ENCODE data around the gene UCP2. TPM values are rescaled to one million over a fixed set of nuclear protein-coding genes. Genes with fewer than 3 reads are reported as not detected.

UCP2 gene
- polyA plus RNA-seq, 4 donors, result 26.4 to 49.8 (median 36.2) TPM

DNA sequence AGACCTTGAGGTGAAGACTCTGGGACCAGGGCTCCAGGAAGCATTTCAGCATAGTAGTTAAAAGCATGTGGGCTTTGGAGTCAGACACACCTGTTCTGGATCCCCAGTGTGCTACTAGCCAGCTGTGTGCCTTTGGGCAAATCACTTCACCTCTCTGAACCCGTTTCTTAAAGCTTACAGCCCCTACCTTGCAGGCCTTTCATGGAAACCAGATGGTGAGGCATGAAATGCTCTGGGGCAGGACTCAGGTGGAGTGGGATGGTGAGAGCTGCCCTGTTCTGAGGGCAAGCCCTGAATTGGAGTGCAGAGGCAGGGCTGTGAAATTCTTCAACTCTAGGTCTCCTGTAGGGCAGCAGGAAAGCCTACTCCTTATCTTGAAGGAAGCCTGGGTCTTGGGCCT, 10.5 kb downstream of the UCP2 start:
- peaks cover 0 to 4% (median 0%) of the 10 kb centered on the region in 3 donors for H3K4me1 ChIP-seq (ENCODE audit: control insufficient read depth in 3 of 3, insufficient read depth in 2 of 3, low read depth in 1 of 3, low read length in 2 of 3)
- H3K27ac ChIP-seq (ENCODE audit: low read depth in 1 of 3, low read length in 2 of 3), result no peak overlapping the region
- no peak for DNase-seq
- FAIRE-seq, result no peak
- no peaks in the 10 kb centered on the region for H3K9me3 ChIP-seq (ENCODE audit: control insufficient read depth in 2 of 2, insufficient read depth in 1 of 2, low read depth in 1 of 2, low read length in 1 of 2)
- 52 to 72% (median 71%) methylated on average over 1 of the region's 1 CpG for WGBS, 3 donors
- no peaks in the 10 kb centered on the region for H3K27me3 ChIP-seq (ENCODE audit: control insufficient read depth in 3 of 3, insufficient read depth in 3 of 3, low read length in 3 of 3)
- H3K36me3 ChIP-seq (ENCODE audit: control insufficient read depth in 3 of 3, insufficient read depth in 2 of 3, low read depth in 1 of 3, low read length in 3 of 3), result peaks cover under 1 to 40% (median 11%) of the 10 kb centered on the region in 3 donors
- H3K4me3 ChIP-seq (ENCODE audit: low read depth in 1 of 3, low read length in 3 of 3), result no peak overlapping the region

DNA sequence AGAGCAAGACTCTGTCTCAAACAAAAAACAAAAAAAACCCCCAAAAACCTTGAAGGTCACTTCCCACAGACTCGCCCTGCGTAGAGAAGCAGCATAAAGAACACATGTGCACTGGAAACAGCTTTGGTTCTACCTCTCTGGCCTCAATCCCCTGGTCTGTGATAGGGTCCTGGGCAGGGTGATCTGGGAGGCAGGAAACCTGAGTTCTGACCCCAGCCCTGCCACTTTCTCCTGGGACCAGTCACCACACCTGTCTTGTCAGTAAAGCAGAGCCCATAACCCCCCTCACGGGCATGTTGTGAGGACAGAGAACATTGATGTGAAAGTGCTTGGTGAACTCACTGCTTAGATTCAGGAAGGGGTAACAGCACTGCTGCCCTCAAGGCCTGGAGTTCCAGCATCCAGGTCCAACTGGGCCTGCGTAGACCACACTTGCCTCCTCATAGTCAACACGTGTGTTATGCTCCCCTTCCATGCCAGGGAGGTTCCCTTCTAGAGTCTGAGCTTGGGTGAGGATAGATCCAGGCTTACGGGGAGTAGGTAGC, 11.4 kb downstream of the UCP2 start:
- Histone ChIP-seq H3K9me3 (ENCODE audit: control insufficient read depth in 2 of 2, insufficient read depth in 1 of 2, low read depth in 1 of 2, low read length in 1 of 2) (no peaks in the 10 kb centered on the region), H3K4me1 (ENCODE audit: control insufficient read depth in 3 of 3, insufficient read depth in 2 of 3, low read depth in 1 of 3, low read length in 2 of 3) (peaks cover 0 to 4% (median 0%) of the 10 kb centered on the region in 3 donors), H3K27me3 (ENCODE audit: control insufficient read depth in 3 of 3, insufficient read depth in 3 of 3, low read length in 3 of 3) (no peaks in the 10 kb centered on the region), H3K27ac (ENCODE audit: low read depth in 1 of 3, low read length in 2 of 3) (peak overlapping the region in 1 of 3 donors; percentile 14), H3K36me3 (ENCODE audit: control insufficient read depth in 3 of 3, insufficient read depth in 2 of 3, low read depth in 1 of 3, low read length in 3 of 3) (peaks cover 0 to 33% (median 4%) of the 10 kb centered on the region in 3 donors), H3K4me3 (ENCODE audit: low read depth in 1 of 3, low read length in 3 of 3) (no peak overlapping the region)
- FAIRE-seq (no peak), DNase-seq (no peak)
- WGBS, 3 donors, result 67 to 77% (median 70%) methylated on average over 6 of the region's 6 CpGs

DNA sequence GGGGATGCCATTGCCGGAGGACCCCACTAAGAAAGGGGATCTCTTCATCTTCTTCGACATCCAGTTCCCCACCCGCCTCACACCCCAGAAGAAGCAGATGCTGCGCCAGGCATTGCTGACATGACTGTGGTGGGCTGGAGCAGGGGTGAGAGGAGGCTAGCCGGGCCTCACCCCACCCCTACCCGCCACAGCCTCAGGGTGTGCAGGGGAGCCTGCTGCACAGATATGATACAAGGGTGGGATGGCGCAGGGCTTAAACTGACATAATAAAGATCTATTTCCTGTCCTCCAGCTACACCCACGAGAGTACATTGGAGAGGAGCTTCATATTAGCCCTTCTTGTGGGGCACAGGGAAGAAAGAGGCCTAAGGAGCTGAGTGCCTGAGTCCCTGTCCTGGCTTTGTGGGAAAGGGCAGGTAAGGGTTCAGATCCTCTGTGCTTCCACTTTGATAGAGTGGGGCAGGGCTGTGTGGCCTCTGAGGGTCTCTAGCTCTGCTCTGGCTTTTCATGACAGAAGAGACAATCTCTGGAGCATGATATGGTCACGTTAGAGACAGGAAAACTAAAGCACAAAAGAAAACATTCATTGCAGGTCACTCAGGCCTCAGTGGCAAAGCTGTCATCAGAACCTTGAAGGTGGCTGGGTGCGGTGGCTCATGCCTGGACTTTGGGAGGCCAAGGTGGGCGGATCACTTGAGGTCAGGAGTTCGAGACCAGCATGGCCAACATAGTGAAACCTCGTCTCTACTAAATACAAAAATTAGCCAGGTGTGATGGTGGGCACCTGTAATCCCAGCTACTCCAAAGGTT, 12.4 kb downstream of the UCP2 start:
- no peak overlapping the region for H3K4me3 ChIP-seq (ENCODE audit: low read depth in 1 of 3, low read length in 3 of 3)
- peaks cover 0 to 24% (median 2%) of the 10 kb centered on the region in 3 donors for H3K36me3 ChIP-seq (ENCODE audit: control insufficient read depth in 3 of 3, insufficient read depth in 2 of 3, low read depth in 1 of 3, low read length in 3 of 3)
- FAIRE-seq, result no peak
- peaks cover 0 to 4% (median 0%) of the 10 kb centered on the region in 3 donors for H3K4me1 ChIP-seq (ENCODE audit: control insufficient read depth in 3 of 3, insufficient read depth in 2 of 3, low read depth in 1 of 3, low read length in 2 of 3)
- H3K27ac ChIP-seq (ENCODE audit: low read depth in 1 of 3, low read length in 2 of 3), result no peak overlapping the region
- DNase-seq, result no peak
- no peaks in the 10 kb centered on the region for H3K9me3 ChIP-seq (ENCODE audit: control insufficient read depth in 2 of 2, insufficient read depth in 1 of 2, low read depth in 1 of 2, low read length in 1 of 2)
- WGBS, 3 donors, result 48 to 73% (median 51%) methylated on average over 13 of the region's 13 CpGs
- no peaks in the 10 kb centered on the region for H3K27me3 ChIP-seq (ENCODE audit: control insufficient read depth in 3 of 3, insufficient read depth in 3 of 3, low read length in 3 of 3)

DNA sequence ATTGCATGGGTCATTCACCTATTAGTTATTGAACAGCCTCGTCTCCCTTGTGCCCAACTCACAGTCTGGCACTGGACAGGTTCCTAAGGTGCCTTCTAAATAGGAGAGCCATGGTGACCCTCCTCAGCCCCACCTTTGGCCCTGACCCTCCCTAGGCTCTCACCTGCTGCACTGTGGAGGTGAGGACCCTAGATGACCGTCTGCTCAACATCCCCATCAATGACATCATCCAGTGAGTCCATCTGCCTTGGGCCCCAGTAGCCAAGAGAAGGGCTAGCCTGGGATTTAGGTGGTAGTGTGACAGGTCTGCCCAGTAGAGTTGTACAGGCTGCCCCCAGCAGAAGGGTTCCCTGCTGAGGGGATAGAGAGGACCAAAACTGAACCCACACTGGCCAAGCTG, 13.6 kb downstream of the UCP2 start:
- Histone ChIP-seq H3K4me1 (ENCODE audit: control insufficient read depth in 3 of 3, insufficient read depth in 2 of 3, low read depth in 1 of 3, low read length in 2 of 3) (peaks cover 0 to 4% (median 0%) of the 10 kb centered on the region in 3 donors), H3K27ac (ENCODE audit: low read depth in 1 of 3, low read length in 2 of 3) (no peak overlapping the region), H3K4me3 (ENCODE audit: low read depth in 1 of 3, low read length in 3 of 3) (no peak overlapping the region), H3K36me3 (ENCODE audit: control insufficient read depth in 3 of 3, insufficient read depth in 2 of 3, low read depth in 1 of 3, low read length in 3 of 3) (peaks cover 0 to 13% (median 0%) of the 10 kb centered on the region in 3 donors), H3K27me3 (ENCODE audit: control insufficient read depth in 3 of 3, insufficient read depth in 3 of 3, low read length in 3 of 3) (no peaks in the 10 kb centered on the region), H3K9me3 (ENCODE audit: control insufficient read depth in 2 of 2, insufficient read depth in 1 of 2, low read depth in 1 of 2, low read length in 1 of 2) (no peaks in the 10 kb centered on the region)
- 62 to 67% (median 65%) methylated on average over 2 of the region's 2 CpGs for WGBS, 3 donors
- no peak for FAIRE-seq
- no peak for DNase-seq

DNA sequence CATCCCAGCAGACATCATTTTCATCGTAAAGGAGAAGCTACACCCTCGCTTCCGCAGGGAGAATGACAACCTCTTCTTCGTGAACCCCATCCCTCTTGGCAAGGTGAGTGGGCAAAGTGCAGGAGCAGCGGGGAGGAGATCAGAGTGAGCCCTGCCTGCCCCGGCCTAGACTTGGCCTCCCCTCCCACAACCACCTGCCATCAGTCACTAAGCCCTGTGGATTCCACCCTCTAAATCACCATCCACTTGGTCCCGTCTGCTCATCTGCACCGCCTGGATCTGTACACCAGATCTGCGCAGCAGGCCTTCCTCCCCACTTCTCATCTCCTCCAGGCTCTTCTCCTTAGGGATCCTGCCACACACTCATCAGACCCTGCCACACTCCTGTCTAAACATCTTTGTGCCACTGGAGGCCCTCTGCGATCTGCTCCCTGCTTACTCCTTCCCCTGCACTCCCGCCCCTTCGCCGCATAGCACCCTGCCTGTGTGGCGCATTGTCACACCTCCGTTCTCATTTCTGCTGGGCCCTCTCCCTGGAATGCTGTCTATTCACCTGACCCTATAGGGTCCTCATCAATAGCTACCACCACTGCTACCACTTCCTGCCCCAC, 14.2 kb downstream of the UCP2 start:
- 76 to 88% (median 87%) methylated on average over 15 of the region's 15 CpGs for WGBS, 3 donors
- FAIRE-seq, result no peak
- Histone ChIP-seq H3K36me3 (ENCODE audit: control insufficient read depth in 3 of 3, insufficient read depth in 2 of 3, low read depth in 1 of 3, low read length in 3 of 3) (peaks cover 0 to 10% (median 0%) of the 10 kb centered on the region in 3 donors), H3K4me3 (ENCODE audit: low read depth in 1 of 3, low read length in 3 of 3) (no peak overlapping the region), H3K27ac (ENCODE audit: low read depth in 1 of 3, low read length in 2 of 3) (no peak overlapping the region), H3K9me3 (ENCODE audit: control insufficient read depth in 2 of 2, insufficient read depth in 1 of 2, low read depth in 1 of 2, low read length in 1 of 2) (no peaks in the 10 kb centered on the region), H3K4me1 (ENCODE audit: control insufficient read depth in 3 of 3, insufficient read depth in 2 of 3, low read depth in 1 of 3, low read length in 2 of 3) (no peaks in the 10 kb centered on the region), H3K27me3 (ENCODE audit: control insufficient read depth in 3 of 3, insufficient read depth in 3 of 3, low read length in 3 of 3) (no peaks in the 10 kb centered on the region)
- no peak for DNase-seq

DNA sequence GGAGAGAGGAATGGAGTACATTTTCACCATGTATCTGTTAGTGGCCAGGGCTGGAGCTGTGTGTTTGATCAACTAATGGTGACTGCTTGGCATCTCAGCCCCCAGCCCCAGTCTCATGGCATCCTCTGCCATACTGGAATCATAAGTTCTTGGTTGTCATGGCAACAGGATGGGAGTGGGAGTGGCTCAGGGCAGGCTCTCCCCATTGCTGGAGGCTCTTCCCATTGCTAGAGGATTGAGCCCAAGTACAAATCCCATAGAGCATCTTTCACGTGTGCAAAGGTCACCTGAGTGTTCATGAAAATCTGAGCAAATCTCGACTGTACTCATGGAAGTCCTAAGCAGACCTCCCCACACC, 16.9 kb downstream of the UCP2 start:
- 17 to 60% (median 28%) methylated on average over 2 of the region's 2 CpGs for WGBS, 3 donors
- Histone ChIP-seq H3K9me3 (ENCODE audit: control insufficient read depth in 2 of 2, insufficient read depth in 1 of 2, low read depth in 1 of 2, low read length in 1 of 2) (no peaks in the 10 kb centered on the region), H3K4me3 (ENCODE audit: low read depth in 1 of 3, low read length in 3 of 3) (no peak overlapping the region), H3K27me3 (ENCODE audit: control insufficient read depth in 3 of 3, insufficient read depth in 3 of 3, low read length in 3 of 3) (no peaks in the 10 kb centered on the region), H3K4me1 (ENCODE audit: control insufficient read depth in 3 of 3, insufficient read depth in 2 of 3, low read depth in 1 of 3, low read length in 2 of 3) (no peaks in the 10 kb centered on the region), H3K36me3 (ENCODE audit: control insufficient read depth in 3 of 3, insufficient read depth in 2 of 3, low read depth in 1 of 3, low read length in 3 of 3) (no peaks in the 10 kb centered on the region), H3K27ac (ENCODE audit: low read depth in 1 of 3, low read length in 2 of 3) (no peak overlapping the region)
- FAIRE-seq (no peak), DNase-seq (no peak)

DNA sequence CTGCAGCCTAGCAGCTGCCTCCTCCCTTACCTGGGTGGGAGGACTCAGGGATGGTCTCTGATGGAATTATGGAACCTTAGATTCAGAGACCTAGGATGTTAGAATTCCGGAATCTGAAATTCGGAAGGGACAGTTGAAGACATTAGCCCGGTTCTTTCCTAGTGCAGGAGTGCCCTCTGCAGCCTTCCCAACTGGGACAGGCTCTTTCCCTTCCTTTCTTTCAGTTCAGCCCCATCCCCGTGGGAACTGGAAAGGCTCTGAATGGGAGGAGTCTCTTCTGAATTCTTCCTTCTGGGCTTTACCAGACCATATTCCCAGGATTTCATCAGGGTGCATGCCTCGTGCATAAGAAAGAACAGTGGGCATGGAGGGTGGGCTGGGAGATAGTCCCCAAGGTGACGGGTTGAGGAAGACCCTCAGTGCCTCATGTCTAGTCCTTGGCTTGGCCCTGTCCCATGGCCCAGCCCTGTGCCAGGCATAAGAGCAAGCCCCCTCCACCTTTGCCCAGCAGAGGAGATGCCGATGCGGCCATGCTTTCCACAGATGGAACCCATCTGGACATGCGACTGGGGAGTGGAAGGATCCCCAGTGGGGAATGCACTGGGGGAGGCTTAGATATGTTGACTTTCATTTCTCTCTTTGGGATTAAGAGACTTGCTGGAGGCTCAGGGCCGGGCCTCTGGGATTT, 17.4 kb downstream of the UCP2 start:
- Histone ChIP-seq H3K4me3 (ENCODE audit: low read depth in 1 of 3, low read length in 3 of 3) (no peak overlapping the region), H3K27ac (ENCODE audit: low read depth in 1 of 3, low read length in 2 of 3) (no peak overlapping the region), H3K4me1 (ENCODE audit: control insufficient read depth in 3 of 3, insufficient read depth in 2 of 3, low read depth in 1 of 3, low read length in 2 of 3) (no peaks in the 10 kb centered on the region), H3K36me3 (ENCODE audit: control insufficient read depth in 3 of 3, insufficient read depth in 2 of 3, low read depth in 1 of 3, low read length in 3 of 3) (no peaks in the 10 kb centered on the region), H3K27me3 (ENCODE audit: control insufficient read depth in 3 of 3, insufficient read depth in 3 of 3, low read length in 3 of 3) (no peaks in the 10 kb centered on the region), H3K9me3 (ENCODE audit: control insufficient read depth in 2 of 2, insufficient read depth in 1 of 2, low read depth in 1 of 2, low read length in 1 of 2) (no peaks in the 10 kb centered on the region)
- FAIRE-seq (no peak), DNase-seq (no peak)
- WGBS, 3 donors, result 66 to 69% (median 68%) methylated on average over 10 of the region's 10 CpGs

DNA sequence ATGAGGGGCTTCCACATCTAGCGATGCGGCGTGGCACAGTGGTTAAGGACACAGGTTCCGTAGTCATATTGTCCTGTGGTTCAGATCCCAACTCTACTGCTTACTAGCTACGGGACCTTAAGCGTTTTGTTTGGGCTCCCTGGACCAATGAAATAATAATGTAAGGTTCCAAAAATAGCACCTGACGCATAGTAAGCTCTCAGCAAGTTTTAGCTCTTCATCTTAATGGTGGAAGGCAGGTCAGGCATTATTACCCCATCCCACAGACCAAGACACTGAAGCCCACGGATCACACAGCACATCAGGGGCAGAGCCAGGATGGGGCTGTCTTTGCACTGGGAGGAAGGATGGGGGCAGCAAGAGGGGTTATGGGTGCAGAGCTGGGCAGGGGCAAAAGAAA, 18.8 kb downstream of the UCP2 start:
- WGBS, 3 donors, result 82 to 85% (median 84%) methylated on average over 8 of the region's 8 CpGs
- Histone ChIP-seq H3K27ac (ENCODE audit: low read depth in 1 of 3, low read length in 2 of 3) (no peak overlapping the region), H3K9me3 (ENCODE audit: control insufficient read depth in 2 of 2, insufficient read depth in 1 of 2, low read depth in 1 of 2, low read length in 1 of 2) (no peaks in the 10 kb centered on the region), H3K4me3 (ENCODE audit: low read depth in 1 of 3, low read length in 3 of 3) (no peak overlapping the region), H3K4me1 (ENCODE audit: control insufficient read depth in 3 of 3, insufficient read depth in 2 of 3, low read depth in 1 of 3, low read length in 2 of 3) (no peaks in the 10 kb centered on the region), H3K27me3 (ENCODE audit: control insufficient read depth in 3 of 3, insufficient read depth in 3 of 3, low read length in 3 of 3) (peaks cover 0 to 3% (median 0%) of the 10 kb centered on the region in 3 donors), H3K36me3 (ENCODE audit: control insufficient read depth in 3 of 3, insufficient read depth in 2 of 3, low read depth in 1 of 3, low read length in 3 of 3) (no peaks in the 10 kb centered on the region)
- DNase-seq (no peak), FAIRE-seq (no peak)

Measured in small intestine (tissue), 7 donors.